ENCODE data around the gene RBM47.
"Not testable (repeated sequence)": the region's sequence is repeated elsewhere in the genome, so short reads cannot be mapped to it uniquely, and the experiment has no call there.

Gene RBM47

DNA sequence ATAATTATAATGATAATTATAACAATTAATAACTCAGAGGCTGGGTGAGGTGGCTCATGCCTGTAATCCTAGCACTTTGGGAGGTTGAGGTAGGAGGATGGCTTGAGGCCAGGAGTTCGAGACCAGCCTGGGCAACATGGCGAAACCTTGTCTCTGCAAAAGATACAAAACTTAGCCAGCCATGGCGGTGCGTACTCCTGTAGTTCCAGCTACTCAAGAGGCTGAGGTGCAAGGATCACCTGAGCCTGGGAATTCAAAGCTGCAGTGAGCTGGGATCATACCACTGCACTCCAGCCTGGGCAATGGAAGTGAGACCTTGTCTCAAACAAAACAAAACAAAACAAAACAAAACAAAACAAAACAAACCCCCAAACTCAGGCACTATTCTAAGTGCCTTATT is 201.8 kb downstream of the RBM47 start:
- not testable (repeated sequence) for H2BK120ac ChIP-seq (ENCODE audit: low read depth, low read length); H3K4me2 ChIP-seq (ENCODE audit: low read length, poor library complexity, severe bottlenecking); H3K9me3 ChIP-seq (ENCODE audit: control insufficient read depth, low read length); H2AFZ ChIP-seq (ENCODE audit: low read depth, low read length); H3K9ac ChIP-seq (ENCODE audit: low read length); H2BK12ac ChIP-seq (ENCODE audit: low read length in 2 of 2); H4K91ac ChIP-seq (ENCODE audit: low read length); H3K36me3 ChIP-seq (ENCODE audit: control insufficient read depth in 1 of 2, insufficient read depth in 2 of 2, low read depth in 1 of 2, low read length in 2 of 2); H2AK5ac ChIP-seq (ENCODE audit: low read length, severe bottlenecking); DNase-seq; H3K4ac ChIP-seq (ENCODE audit: low read depth in 1 of 2, low read length in 2 of 2); H3K14ac ChIP-seq (ENCODE audit: low read length in 2 of 2); H3K79me1 ChIP-seq (replicated peaks; ENCODE audit: low read length, poor library complexity, severe bottlenecking); H3K27ac ChIP-seq (ENCODE audit: low read length, poor library complexity, severe bottlenecking); H3K18ac ChIP-seq (ENCODE audit: low read depth in 1 of 2, low read length in 2 of 2); H3K23ac ChIP-seq (ENCODE audit: low read length in 2 of 2); H3K27me3 ChIP-seq (ENCODE audit: control insufficient read depth in 1 of 2, insufficient read depth in 1 of 2, low read length in 2 of 2); H4K8ac ChIP-seq (ENCODE audit: low read length); H3K4me1 ChIP-seq (ENCODE audit: control insufficient read depth, insufficient read depth, low read depth, low read length); H2BK15ac ChIP-seq (ENCODE audit: low read depth, poor library complexity, severe bottlenecking); H3K4me3 ChIP-seq (ENCODE audit: insufficient read depth in 1 of 2, low read depth in 1 of 2, low read length in 2 of 2); H2BK5ac ChIP-seq (ENCODE audit: low read depth, low read length, poor library complexity, severe bottlenecking)
- WGBS: 96% methylated on average over 4 of the region's 4 CpGs

DNA sequence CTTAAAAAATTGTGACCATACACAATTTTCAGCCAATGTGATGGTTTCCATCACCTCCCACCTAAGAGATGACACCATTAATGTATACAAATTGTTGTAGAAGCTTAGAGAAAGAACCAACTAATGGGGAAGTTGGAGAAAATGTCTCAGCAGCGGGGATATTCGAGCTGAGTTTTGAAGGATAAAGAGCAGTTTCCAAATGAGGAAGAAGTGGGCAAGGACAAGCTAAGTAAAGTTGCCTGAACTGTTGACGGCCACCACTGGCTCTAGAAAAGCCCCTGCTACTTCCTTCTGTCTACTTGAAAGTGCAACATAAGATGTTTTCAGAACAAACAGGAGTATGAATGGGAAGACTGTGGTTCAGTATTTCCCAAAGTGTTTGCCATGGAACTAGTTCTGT is 202.5 kb downstream of the RBM47 start:
- no peak overlapping the region for H3K14ac ChIP-seq (ENCODE audit: low read length in 2 of 2)
- H3K27me3 ChIP-seq (ENCODE audit: control insufficient read depth in 1 of 2, insufficient read depth in 1 of 2, low read length in 2 of 2): no peaks in the 10 kb centered on the region
- no peaks in the 10 kb centered on the region for H3K79me1 ChIP-seq (replicated peaks; ENCODE audit: low read length, poor library complexity, severe bottlenecking)
- peaks cover 0 to 6% of the 10 kb centered on the region in 2 experiments for H3K36me3 ChIP-seq (ENCODE audit: control insufficient read depth in 1 of 2, insufficient read depth in 2 of 2, low read depth in 1 of 2, low read length in 2 of 2)
- DNase-seq: no peak
- H2BK12ac ChIP-seq (ENCODE audit: low read length in 2 of 2): no peak overlapping the region
- no peak overlapping the region for H3K4ac ChIP-seq (ENCODE audit: low read depth in 1 of 2, low read length in 2 of 2)
- no peak overlapping the region for H3K4me2 ChIP-seq (ENCODE audit: low read length, poor library complexity, severe bottlenecking)
- no peaks in the 10 kb centered on the region for H3K4me1 ChIP-seq (ENCODE audit: control insufficient read depth, insufficient read depth, low read depth, low read length)
- H2BK15ac ChIP-seq (ENCODE audit: low read depth, poor library complexity, severe bottlenecking): no peak overlapping the region
- H3K4me3 ChIP-seq (ENCODE audit: insufficient read depth in 1 of 2, low read depth in 1 of 2, low read length in 2 of 2): no peak overlapping the region
- no peak overlapping the region for H3K18ac ChIP-seq (ENCODE audit: low read depth in 1 of 2, low read length in 2 of 2)
- no peak overlapping the region for H2AK5ac ChIP-seq (ENCODE audit: low read length, severe bottlenecking)
- no peak overlapping the region for H2AFZ ChIP-seq (ENCODE audit: low read depth, low read length)
- H3K9ac ChIP-seq (ENCODE audit: low read length): no peak overlapping the region
- H2BK120ac ChIP-seq (ENCODE audit: low read depth, low read length): no peak overlapping the region
- H3K23ac ChIP-seq (ENCODE audit: low read length in 2 of 2): no peak overlapping the region
- no peak overlapping the region for H3K27ac ChIP-seq (ENCODE audit: low read length, poor library complexity, severe bottlenecking)
- H3K9me3 ChIP-seq (ENCODE audit: control insufficient read depth, low read length): no peaks in the 10 kb centered on the region
- no peak overlapping the region for H4K8ac ChIP-seq (ENCODE audit: low read length)
- 96% methylated on average over 2 of the region's 3 CpGs for WGBS
- no peak overlapping the region for H2BK5ac ChIP-seq (ENCODE audit: low read depth, low read length, poor library complexity, severe bottlenecking)
- H4K91ac ChIP-seq (ENCODE audit: low read length): no peak overlapping the region

- H4K8ac ChIP-seq (ENCODE audit: low read length): no peak overlapping the region
- no peak overlapping the region for H2AK5ac ChIP-seq (ENCODE audit: low read length, severe bottlenecking)
- H3K27me3 ChIP-seq (ENCODE audit: control insufficient read depth in 1 of 2, insufficient read depth in 1 of 2, low read length in 2 of 2): no peaks in the 10 kb centered on the region
- no peak overlapping the region for H4K91ac ChIP-seq (ENCODE audit: low read length)
- H3K79me1 ChIP-seq (replicated peaks; ENCODE audit: low read length, poor library complexity, severe bottlenecking): no peaks in the 10 kb centered on the region
- H3K9me3 ChIP-seq (ENCODE audit: control insufficient read depth, low read length): no peaks in the 10 kb centered on the region
- peaks cover 0 to 6% of the 10 kb centered on the region in 2 experiments for H3K36me3 ChIP-seq (ENCODE audit: control insufficient read depth in 1 of 2, insufficient read depth in 2 of 2, low read depth in 1 of 2, low read length in 2 of 2)
- H2AFZ ChIP-seq (ENCODE audit: low read depth, low read length): no peak overlapping the region
- no peaks in the 10 kb centered on the region for H3K4me1 ChIP-seq (ENCODE audit: control insufficient read depth, insufficient read depth, low read depth, low read length)
- H2BK5ac ChIP-seq (ENCODE audit: low read depth, low read length, poor library complexity, severe bottlenecking): no peak overlapping the region
- no peak overlapping the region for H2BK120ac ChIP-seq (ENCODE audit: low read depth, low read length)
- no peak overlapping the region for H3K4me3 ChIP-seq (ENCODE audit: insufficient read depth in 1 of 2, low read depth in 1 of 2, low read length in 2 of 2)
- no peak overlapping the region for H3K23ac ChIP-seq (ENCODE audit: low read length in 2 of 2)
- no peak for DNase-seq
- H3K18ac ChIP-seq (ENCODE audit: low read depth in 1 of 2, low read length in 2 of 2): no peak overlapping the region
- no peak overlapping the region for H3K9ac ChIP-seq (ENCODE audit: low read length)
- WGBS: 95% methylated on average over 22 of the region's 24 CpGs
- no peak overlapping the region for H3K4me2 ChIP-seq (ENCODE audit: low read length, poor library complexity, severe bottlenecking)
- H3K14ac ChIP-seq (ENCODE audit: low read length in 2 of 2): no peak overlapping the region
- no peak overlapping the region for H3K4ac ChIP-seq (ENCODE audit: low read depth in 1 of 2, low read length in 2 of 2)
- no peak overlapping the region for H3K27ac ChIP-seq (ENCODE audit: low read length, poor library complexity, severe bottlenecking)
- H2BK12ac ChIP-seq (ENCODE audit: low read length in 2 of 2): no peak overlapping the region
- H2BK15ac ChIP-seq (ENCODE audit: low read depth, poor library complexity, severe bottlenecking): no peak overlapping the region
Observed at GRCh38 chr4:40425799-40426574, 203.7 kb downstream of the RBM47 start.

DNA sequence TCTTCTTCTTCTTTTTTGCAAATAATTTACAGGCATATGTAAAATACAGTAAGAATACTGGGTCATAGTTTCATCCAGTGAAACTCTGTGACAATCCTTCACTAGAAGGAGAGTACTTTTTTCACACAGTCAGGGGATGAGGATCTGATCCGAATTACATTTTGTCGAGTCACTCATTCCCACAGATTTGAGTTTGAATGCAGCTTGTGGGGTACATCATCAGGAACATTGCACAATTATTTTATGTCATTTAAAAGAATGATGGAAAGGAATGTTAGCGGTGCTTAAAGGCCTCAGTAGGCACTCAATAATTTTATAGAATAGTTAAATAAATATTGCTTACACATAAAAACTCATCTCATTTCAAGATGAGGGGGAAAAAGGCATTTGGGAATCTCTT is 205.9 kb downstream of the RBM47 start:
- Histone ChIP-seq H3K18ac (ENCODE audit: low read depth in 1 of 2, low read length in 2 of 2) (no peak overlapping the region), H2BK12ac (ENCODE audit: low read length in 2 of 2) (no peak overlapping the region), H4K8ac (ENCODE audit: low read length) (no peak overlapping the region), H3K27me3 (ENCODE audit: control insufficient read depth in 1 of 2, insufficient read depth in 1 of 2, low read length in 2 of 2) (no peaks in the 10 kb centered on the region), H3K27ac (ENCODE audit: low read length, poor library complexity, severe bottlenecking) (no peak overlapping the region), H2BK5ac (ENCODE audit: low read depth, low read length, poor library complexity, severe bottlenecking) (no peak overlapping the region), H2AK5ac (ENCODE audit: low read length, severe bottlenecking) (no peak overlapping the region), H3K9ac (ENCODE audit: low read length) (no peak overlapping the region), H3K4me2 (ENCODE audit: low read length, poor library complexity, severe bottlenecking) (no peak overlapping the region), H3K23ac (ENCODE audit: low read length in 2 of 2) (no peak overlapping the region), H3K14ac (ENCODE audit: low read length in 2 of 2) (no peak overlapping the region), H2BK120ac (ENCODE audit: low read depth, low read length) (no peak overlapping the region), H3K36me3 (ENCODE audit: control insufficient read depth in 1 of 2, insufficient read depth in 2 of 2, low read depth in 1 of 2, low read length in 2 of 2) (peaks cover 0 to 6% of the 10 kb centered on the region in 2 experiments), H2BK15ac (ENCODE audit: low read depth, poor library complexity, severe bottlenecking) (no peak overlapping the region), H3K4ac (ENCODE audit: low read depth in 1 of 2, low read length in 2 of 2) (no peak overlapping the region), H3K9me3 (ENCODE audit: control insufficient read depth, low read length) (no peaks in the 10 kb centered on the region), H3K79me1 (replicated peaks; ENCODE audit: low read length, poor library complexity, severe bottlenecking) (no peaks in the 10 kb centered on the region), H3K4me3 (ENCODE audit: insufficient read depth in 1 of 2, low read depth in 1 of 2, low read length in 2 of 2) (no peak overlapping the region), H4K91ac (ENCODE audit: low read length) (no peak overlapping the region), H3K4me1 (ENCODE audit: control insufficient read depth, insufficient read depth, low read depth, low read length) (peaks cover 5% of the 10 kb centered on the region), H2AFZ (ENCODE audit: low read depth, low read length) (no peak overlapping the region)
- peak; percentile 21 for DNase-seq
- 90% methylated on average over 2 of the region's 3 CpGs for WGBS
